ENCODE measurements around the gene NGEF.

NGEF gene

GRCh38 chr2:232966122-232966521 lies 46.9 kb downstream of the NGEF start:
- DNase-seq, result no peak

- DNase-seq, result no peak
Measured at GRCh38 chr2:232963913-232964312, 49.1 kb downstream of the NGEF start.

- DNase-seq, result no peak
Measured at GRCh38 chr2:232960862-232961261, 52.2 kb downstream of the NGEF start.

- no peak for DNase-seq
Measured at GRCh38 chr2:232959139-232959538, 53.9 kb downstream of the NGEF start.

GRCh38 chr2:232957657-232958090 lies 55.4 kb downstream of the NGEF start:
- no peak for DNase-seq

GRCh38 chr2:232955856-232956255 lies 57.2 kb downstream of the NGEF start:
- DNase-seq, result no peak

GRCh38 chr2:232954691-232955090 lies 58.4 kb downstream of the NGEF start:
- DNase-seq, result no peak

GRCh38 chr2:232951891-232952290 lies 61.2 kb downstream of the NGEF start:
- no peak for DNase-seq

- no peak for DNase-seq
Measured at GRCh38 chr2:232951181-232951580, 61.9 kb downstream of the NGEF start.

GRCh38 chr2:232950751-232951150 lies 62.3 kb downstream of the NGEF start:
- no peak for DNase-seq

GRCh38 chr2:232949016-232949415 lies 64.0 kb downstream of the NGEF start:
- DNase-seq, result no peak

GRCh38 chr2:232942831-232943230 lies 70.2 kb downstream of the NGEF start:
- no peak for DNase-seq

GRCh38 chr2:232941912-232942594 lies 71.0 kb downstream of the NGEF start:
- DNase-seq, result no peak

GRCh38 chr2:232941400-232941799 lies 71.7 kb downstream of the NGEF start:
- DNase-seq, result no peak

GRCh38 chr2:232940724-232941123 lies 72.3 kb downstream of the NGEF start:
- no peak for DNase-seq

GRCh38 chr2:232937278-232937906 lies 75.7 kb downstream of the NGEF start:
- DNase-seq, result no peak

GRCh38 chr2:232931636-232932035 lies 81.4 kb downstream of the NGEF start:
- DNase-seq, result no peak

- no peak for DNase-seq
Measured at GRCh38 chr2:232930059-232930400, 83.0 kb downstream of the NGEF start.

GRCh38 chr2:232929303-232930058 lies 83.6 kb downstream of the NGEF start:
- DNase-seq, result no peak

GRCh38 chr2:232928551-232929302 lies 84.3 kb downstream of the NGEF start:
- no peak for DNase-seq

GRCh38 chr2:232927793-232928550 lies 85.1 kb downstream of the NGEF start:
- peak in 1 of 5 donors; percentile 5 for DNase-seq

GRCh38 chr2:232927032-232927792 lies 85.8 kb downstream of the NGEF start:
- no peak for DNase-seq
